Measurements from ENCODE around the gene ZNF888.
"Not testable (repeated sequence)": the region's sequence is repeated elsewhere in the genome, so short reads cannot be mapped to it uniquely, and the experiment has no call there.

Gene ZNF888

DNA sequence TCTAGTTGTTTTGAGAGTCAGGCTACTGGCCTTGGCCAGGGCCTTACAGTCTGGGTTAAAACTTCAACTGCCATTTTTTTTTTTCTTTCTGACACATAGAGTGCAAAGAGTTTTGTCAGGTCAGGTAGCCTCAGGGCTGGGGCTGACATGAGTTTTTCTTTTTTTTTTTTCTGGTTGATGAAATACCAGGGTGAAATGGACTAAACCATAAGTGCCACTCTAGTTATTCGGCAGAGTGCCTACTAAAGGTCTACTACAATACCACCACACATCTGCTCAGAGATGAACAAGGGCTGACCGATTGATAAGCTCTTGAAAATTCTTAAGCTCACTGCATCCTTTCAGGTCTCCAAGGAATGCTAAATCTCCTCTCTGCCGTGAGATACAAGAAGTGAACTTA, 21.4 kb downstream of the ZNF888 start:
- no peak overlapping the region for H3K4me3 ChIP-seq (ENCODE audit: low read length)
- no peak for DNase-seq (ENCODE audit: low read depth)
- TF ChIP-seq, protein P1, sequence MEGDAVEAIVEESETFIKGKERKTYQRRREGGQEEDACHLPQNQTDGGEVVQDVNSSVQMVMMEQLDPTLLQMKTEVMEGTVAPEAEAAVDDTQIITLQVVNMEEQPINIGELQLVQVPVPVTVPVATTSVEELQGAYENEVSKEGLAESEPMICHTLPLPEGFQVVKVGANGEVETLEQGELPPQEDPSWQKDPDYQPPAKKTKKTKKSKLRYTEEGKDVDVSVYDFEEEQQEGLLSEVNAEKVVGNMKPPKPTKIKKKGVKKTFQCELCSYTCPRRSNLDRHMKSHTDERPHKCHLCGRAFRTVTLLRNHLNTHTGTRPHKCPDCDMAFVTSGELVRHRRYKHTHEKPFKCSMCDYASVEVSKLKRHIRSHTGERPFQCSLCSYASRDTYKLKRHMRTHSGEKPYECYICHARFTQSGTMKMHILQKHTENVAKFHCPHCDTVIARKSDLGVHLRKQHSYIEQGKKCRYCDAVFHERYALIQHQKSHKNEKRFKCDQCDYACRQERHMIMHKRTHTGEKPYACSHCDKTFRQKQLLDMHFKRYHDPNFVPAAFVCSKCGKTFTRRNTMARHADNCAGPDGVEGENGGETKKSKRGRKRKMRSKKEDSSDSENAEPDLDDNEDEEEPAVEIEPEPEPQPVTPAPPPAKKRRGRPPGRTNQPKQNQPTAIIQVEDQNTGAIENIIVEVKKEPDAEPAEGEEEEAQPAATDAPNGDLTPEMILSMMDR (conservative IDR thresholded peaks at IDR 0.05; ENCODE audit: low read length), result no peak

DNA sequence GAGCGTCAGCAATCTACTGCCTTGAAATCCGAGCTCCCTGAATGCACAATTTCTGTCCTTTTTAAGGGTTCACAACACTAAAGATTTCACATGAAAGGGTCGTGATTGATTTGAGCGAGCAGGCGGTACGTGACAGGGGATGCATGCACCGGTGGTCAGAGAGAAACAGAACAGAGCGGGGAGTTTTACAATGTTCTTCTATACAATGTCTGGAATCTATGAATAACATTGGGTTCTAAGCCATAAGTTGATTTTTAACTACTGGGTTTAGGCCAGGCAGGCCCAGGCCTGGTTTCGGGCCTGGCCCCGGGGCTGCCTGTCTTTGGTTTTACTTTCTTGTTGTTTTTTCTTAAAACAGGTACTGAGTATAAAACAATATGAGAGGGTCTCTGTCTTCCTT, 24.6 kb downstream of the ZNF888 start:
- not testable (repeated sequence) for H3K4me3 ChIP-seq (ENCODE audit: low read length); DNase-seq (ENCODE audit: low read depth)

DNA sequence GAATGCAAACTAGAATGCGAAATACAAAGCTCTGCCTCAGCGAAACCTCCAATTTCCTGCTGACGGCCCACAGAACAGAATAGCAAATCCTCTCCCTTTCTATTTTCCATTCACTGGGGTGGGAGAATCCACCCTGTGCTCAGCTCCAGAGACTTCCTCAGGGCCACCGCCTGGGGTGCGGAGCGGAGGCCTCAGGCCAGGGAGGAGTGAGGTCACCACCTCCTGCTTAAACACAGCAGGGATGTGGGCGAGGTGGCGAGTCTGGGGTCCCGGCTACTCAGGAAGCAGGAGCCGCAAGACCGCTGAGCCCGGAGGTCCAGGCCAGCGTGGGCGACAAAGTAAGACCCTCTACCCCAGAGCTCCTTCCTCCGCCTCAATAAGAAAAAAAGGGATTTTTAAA, 25.1 kb downstream of the ZNF888 start:
- DNase-seq (ENCODE audit: low read depth), result no peak
- peak overlapping the region; percentile 92 for H3K4me3 ChIP-seq (ENCODE audit: low read length)
- TF ChIP-seq, protein P1 (conservative IDR thresholded peaks at IDR 0.05; ENCODE audit: low read length), result no peak

GRCh38 chr19:52897138-52897935, 25.9 kb downstream of the ZNF888 start, which contains the start of gene ZNF320:
Gene ZNF320 (minus strand): TSS chr19:52897635. CDS start chr19:52890255, 7,380 bp downstream.
- DNase-seq (ENCODE audit: low read depth), result peak; percentile 89
- H3K4me3 ChIP-seq (ENCODE audit: low read length), result peak within 1 kb of the TSS; percentile 92
- TF ChIP-seq, protein P1 (conservative IDR thresholded peaks at IDR 0.05; ENCODE audit: low read length), result no peak

DNA sequence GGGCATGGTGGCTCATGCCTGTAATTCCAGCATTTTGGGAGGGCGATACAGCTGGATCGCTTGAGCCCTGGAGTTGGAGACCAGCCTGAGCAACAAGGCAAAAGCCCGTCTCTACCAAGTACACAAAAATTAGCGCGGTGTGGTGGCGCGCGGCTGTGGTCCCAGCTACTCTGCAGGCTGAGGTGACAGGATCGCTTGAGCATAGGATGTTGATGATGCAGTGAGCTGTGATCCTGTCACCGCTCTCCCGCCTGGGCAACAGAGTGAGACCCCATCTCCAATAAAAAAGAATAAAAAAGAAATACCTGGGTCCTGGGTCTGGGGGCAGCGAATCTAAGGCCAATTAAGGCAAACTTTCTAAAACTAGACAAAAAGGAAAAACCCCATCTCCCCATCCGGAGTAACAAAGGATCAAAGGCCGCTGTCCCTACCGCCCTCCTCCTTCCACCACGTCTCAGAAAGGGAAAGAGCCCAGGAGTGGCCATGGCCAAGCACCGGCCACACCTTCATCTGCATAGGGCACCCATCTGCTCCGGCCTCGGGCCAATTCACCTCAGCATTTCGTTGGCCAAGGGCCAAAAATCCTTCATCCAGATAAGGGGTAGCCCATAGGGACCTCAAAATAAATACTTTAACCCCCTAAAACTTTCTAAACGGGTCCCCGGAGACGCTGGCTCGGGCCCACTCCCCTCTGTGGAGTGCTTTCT, 26.6 kb downstream of the ZNF888 start:
- DNase-seq (ENCODE audit: low read depth), result peak; percentile 3
- peak overlapping the region; percentile 92 for H3K4me3 ChIP-seq (ENCODE audit: low read length)
- TF ChIP-seq, protein P1 (conservative IDR thresholded peaks at IDR 0.05; ENCODE audit: low read length), result no peak

DNA sequence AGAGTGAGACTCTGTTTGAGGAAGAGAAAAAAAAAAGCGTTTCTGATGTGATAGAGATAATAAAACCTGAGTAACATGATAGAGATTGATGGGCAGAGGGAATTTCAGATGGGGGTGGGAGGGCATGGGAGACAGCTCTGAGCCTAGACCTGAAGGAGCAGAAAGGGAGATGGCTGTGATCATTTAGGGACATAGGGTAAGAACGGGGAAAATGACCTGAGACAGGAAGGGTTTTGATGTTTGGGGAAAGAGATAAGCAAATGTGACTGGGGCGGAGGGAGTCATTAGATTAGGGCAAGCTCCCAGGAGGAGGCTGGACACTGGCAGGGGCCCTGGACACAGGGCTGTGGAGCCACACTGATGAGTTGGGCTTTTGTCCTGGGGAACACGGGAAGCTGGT, 31.9 kb downstream of the ZNF888 start:
- TF ChIP-seq, protein P1 (conservative IDR thresholded peaks at IDR 0.05; ENCODE audit: low read length), result no peak
- no peak for DNase-seq (ENCODE audit: low read depth)

GRCh38 chr19:52889931-52890330, 33.3 kb downstream of the ZNF888 start:
- no peak overlapping the region for H3K4me3 ChIP-seq (ENCODE audit: low read length)
- TF ChIP-seq, protein P1 (conservative IDR thresholded peaks at IDR 0.05; ENCODE audit: low read length), result no peak
- no peak for DNase-seq (ENCODE audit: low read depth)

More for the DNA sequence above, 31.9 kb downstream of the ZNF888 start:
- H3K4me3 ChIP-seq (ENCODE audit: low read length), result no peak overlapping the region

Measured in AG10803 (cell line).